NCI-H748 (cell line): ENCODE results near the gene IL17D.
A peak's percentile ranks its signal among the peaks of the same experiment; 100 is the strongest.
"Not testable (repeated sequence)": the region's sequence is repeated elsewhere in the genome, so short reads cannot be mapped to it uniquely, and the experiment has no call there.

Source experiments
- DNase-seq: peaks from one replicate; lab custom pipeline; 2025; ENCODE audit not compliant: unreplicated experiment; lab: John Stamatoyannopoulos, UW

IL17D gene

DNA sequence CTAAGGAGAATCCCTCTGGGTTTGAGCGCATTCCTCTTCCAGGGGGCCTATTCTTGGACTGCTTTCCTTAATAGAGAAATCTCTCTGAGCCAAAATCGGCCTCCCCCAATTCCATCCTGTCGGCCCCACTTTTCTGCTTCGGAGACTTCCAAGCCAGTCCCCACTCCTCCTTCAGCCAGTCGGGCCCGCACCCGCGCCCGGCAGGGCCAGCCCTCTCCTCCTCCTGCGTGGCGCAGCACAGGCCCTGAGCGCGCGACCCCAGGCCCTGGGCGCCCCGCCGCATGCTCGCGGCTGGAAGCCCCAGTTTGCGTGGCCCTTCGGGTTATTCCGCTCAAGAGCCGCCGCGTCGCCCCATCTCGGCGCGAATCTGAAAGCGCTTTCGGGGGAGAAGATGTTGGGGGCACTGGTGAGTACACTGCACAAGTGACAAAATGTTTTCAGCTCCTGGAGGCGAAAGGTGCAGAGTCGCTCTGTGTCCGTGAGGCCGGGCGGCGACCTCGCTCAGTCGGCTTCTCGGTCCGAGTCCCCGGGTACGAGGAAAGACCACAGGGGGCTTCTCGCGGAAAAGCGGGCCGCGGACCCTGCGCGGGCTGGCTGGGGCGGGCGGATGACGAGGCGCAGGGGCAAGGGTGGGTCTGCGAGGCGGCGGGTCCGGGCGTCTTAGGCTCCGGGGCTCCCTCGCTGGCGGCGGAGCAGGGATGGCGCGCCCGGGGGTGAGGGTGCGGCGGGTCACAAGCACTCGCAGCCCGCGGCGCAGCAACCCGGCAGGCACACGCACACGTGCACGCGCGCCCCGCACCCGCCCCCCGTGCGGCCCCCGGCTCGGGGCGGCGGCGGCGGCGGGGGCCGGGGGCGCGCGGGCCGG lies at the start of gene IL17D:
Gene IL17D, plus strand, starts transcription at position 785 of the 865 bp plus-strand sequence. CDS start 303 bp downstream, outside the sequence.
- DNase-seq = peak; percentile 79

DNA sequence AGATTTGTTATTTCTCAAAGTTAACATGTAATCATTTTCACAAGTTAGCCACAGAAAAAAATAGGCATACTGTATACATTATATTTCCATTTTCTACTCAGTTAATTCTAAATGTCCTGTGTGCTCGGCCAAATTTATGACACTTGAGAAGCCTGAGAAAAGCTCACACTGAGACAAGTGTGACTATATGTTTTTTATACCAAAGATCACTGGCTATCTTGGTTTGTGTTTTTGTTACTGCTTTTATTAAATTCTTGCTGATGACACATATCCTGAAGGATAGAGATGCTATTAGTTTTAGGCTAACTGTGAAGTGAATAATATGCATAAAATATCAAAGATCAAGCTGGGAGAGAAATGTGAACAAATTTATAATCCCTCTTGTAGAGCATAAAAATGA lies 49.3 kb upstream of the IL17D start:
- no peak for DNase-seq

DNA sequence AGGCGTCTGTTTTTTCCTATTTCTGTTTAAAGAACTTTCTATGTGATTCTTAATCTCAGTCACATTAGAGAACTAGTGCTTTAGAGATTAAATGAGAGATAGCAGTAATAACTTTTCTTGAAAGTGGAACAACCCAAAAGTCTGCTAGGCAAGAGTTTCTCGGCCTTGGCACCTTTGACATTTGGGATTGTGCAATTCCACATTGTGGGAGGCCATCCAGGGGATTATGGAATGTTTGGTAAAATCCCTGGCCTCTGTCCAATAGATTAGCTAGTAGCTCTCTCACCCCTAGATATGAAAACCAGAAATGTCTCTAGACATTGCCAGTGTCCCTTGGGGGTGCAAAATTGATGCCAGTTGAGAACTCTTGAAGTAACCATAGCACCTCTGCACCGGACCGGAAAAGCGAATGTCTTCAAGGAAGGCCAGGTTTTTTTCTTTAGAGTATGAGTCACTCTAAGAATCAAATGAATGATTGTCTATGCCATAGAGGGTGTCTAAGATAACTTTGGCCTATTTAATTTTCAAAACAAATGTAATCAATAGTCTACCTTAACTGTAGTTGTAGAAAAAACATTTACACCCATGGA lies 45.0 kb upstream of the IL17D start:
- no peak for DNase-seq

GRCh38 chr13:20664351-20664750 lies 39.1 kb upstream of the IL17D start:
- no peak for DNase-seq

GRCh38 chr13:20666948-20667347 lies 36.6 kb upstream of the IL17D start:
- no peak for DNase-seq

DNA sequence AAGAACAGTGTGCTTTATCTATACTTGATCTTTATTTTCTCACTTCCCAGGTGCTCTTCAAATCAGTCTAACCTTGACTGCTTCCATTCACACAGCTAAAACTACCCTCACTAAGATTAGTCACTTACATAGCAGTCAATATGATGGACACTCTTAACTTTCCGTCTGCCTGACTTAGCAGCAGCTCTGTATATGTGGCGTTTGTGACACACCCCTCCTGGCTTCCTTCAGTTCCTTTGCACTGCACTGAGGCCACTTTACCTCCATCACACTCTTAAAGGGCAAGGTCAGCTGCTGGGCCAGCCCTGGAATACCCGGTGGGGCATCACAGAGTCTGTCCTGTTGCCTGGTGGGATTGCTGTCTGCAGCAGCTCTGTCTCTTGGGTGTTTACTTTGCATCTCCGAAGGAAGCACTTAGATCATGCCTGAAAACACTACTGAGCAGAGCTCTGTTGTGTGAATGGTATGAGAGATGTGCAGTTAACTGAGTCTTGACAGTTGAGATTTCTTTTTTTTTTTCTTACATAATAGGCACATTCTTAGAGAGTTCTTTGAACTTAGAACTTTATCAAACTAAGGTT lies 35.6 kb upstream of the IL17D start:
- no peak for DNase-seq

GRCh38 chr13:20669162-20669561 lies 34.3 kb upstream of the IL17D start:
- no peak for DNase-seq

- no peak for DNase-seq
These were observed 31.7 kb upstream of the IL17D start for GRCh38 chr13:20671789-20672188.

DNA sequence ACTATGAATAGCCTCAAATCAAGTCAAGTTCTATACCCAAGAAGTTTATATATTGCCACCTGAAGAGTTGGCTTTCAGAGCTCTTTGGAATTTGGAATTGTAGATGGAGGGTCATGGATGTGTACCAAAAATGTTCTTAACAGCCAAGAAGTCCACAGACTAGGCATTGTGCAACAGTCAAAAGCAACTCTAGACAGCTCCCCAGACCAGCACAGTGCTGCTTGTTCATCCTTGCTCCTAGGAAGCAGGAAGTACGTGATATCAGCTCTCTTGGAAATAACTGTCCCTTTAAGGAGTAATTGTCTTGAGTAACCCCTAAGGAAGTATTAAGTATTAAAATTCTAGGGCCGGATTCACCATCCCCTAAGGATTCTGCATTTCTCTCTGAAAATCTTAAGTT lies 30.7 kb upstream of the IL17D start:
- DNase-seq = no peak

DNA sequence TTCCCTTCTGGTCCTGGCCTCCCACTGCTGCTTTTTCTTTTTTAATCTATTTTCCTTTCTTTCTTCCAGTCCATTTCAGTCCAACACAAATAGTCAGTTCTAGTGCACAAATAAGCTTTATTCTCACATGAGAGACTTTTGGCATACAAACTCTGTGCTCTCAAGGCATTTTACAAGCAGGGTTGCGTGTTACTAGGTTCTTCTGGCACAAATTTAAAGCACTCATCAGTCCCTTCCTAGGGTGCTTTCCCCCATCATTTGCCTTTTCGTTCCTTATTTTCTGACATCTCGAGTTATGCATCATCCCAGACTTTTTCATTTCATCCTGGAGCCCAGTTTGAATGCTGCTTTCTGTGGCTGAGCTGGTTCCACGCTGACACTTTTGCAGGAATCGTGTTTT lies 29.8 kb upstream of the IL17D start:
- DNase-seq = no peak

- no peak for DNase-seq
These were observed 27.3 kb upstream of the IL17D start for GRCh38 chr13:20676213-20676612.

- DNase-seq = not testable (repeated sequence)
These were observed 24.9 kb upstream of the IL17D start for GRCh38 chr13:20678606-20679005.

DNA sequence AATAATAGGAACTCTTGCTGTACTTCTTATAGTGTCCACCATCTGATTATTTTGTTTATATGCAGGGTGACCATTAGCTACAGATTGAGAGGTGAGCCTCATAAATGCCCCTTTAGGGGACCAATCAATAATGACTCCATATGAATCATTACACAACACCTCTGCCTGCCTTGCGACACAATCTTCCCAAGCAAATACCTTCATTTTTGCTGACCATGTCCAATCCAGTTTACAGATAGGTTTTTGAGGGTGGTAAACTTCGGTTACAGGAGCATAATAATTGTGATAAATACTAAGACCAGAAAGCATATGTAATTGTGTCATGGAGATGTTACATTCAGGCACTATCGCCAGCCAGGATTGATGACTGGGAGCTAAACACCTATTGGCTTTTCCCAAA lies 23.6 kb upstream of the IL17D start:
- no peak for DNase-seq

GRCh38 chr13:20680416-20681080 lies 23.0 kb upstream of the IL17D start:
- DNase-seq = no peak

GRCh38 chr13:20681481-20681880 lies 22.0 kb upstream of the IL17D start:
- not testable (repeated sequence) for DNase-seq

DNA sequence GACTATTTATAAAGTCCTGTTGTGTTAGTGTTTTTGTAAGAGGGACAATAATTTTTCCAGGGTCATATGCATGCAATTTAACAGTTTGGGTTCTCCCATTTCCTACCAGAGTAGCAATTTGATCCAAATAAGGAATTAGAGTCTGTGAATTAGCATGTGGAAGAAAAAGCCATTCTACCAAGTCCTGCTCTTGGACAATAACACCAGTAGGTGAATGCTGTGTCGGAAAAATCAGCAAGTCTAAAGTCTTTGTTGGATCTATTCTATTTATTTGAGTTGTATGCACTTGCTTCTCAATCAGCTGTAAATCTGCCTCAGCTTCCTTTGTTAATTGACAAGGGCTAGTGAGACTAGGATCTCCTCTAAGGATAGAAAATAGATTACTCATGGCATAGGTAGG lies 21.4 kb upstream of the IL17D start:
- no peak for DNase-seq

GRCh38 chr13:20684041-20684440 lies 19.5 kb upstream of the IL17D start:
- DNase-seq = no peak

- no peak for DNase-seq
These were observed 19.0 kb upstream of the IL17D start for GRCh38 chr13:20684546-20684945.

DNA sequence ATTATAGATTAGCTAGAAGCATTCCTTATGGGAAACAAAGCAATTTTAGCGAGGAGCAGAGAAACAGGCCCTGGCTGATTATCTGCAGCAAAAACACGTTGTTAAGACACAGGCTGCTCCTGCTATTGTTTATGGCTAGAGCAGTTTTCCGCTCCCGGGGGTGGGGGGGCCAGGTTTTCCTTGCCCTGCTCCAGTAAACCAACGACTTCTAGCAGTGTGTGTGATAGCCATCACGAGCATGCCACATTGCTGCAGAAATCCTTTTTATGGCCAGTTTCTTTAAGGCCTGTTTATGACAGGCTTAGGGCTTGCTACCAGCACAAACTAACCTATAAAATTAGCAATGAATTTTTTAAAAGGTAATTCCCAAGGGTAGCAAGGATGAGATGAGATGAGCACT lies 18.4 kb upstream of the IL17D start:
- DNase-seq = no peak

DNA sequence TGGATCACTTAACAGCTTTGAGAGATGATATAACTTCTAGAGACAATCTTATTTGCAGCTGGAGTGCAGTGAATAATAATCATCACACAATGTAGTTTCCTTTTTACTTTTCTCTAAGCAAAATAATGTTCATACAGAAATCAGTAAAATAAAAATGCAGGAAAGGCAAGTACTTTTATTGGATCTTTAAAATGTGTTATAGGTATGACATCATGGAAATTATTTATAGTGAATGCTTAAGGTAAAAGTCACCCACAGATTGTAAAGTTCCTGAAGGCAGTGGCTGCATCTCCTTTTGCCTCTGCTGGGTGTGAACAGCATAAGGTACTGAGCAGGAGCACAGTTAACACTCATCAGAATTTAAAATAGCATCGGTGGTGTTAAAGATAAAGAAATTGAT lies 17.3 kb upstream of the IL17D start:
- no peak for DNase-seq

DNA sequence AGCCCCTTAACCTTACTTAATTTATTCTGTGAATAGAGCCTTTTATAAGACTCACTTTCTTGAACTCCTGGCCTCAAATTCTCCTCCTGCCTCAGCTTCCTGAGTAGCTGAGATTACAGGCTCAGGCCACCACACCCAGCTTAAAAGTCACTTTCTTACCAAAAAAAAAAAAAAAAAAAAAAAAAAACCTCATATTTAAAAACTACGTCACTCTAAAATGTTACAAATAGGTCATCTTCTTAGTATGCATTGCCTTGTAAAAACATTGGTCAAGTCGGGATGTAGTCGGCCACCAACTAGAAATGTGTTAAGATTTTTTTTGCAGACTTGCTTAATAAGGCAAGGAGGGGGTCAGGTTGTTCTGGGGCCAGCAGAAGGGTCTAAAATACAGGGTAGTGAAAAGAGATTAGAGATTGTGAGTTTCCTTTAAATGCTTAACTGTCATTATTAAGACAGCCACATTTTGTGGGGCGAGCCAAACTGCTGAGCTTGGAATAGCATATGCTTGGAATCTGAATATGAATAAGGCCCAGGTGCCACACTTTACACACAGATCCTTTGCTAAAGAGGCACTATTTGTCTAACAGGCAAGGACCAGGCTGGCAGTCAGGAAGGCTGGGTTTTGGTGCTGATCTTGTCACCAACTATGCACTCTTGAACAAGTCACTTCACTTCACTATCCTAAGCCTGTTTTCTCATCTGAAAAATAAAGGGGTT lies 16.5 kb upstream of the IL17D start:
- DNase-seq = no peak
